Heart left ventricle (tissue), 16 donors: ENCODE data around the gene C2orf76. TPM values are rescaled to one million over a fixed set of nuclear protein-coding genes. Genes with fewer than 3 reads are reported as not detected.

Source experiments
- ATAC-seq, 4 donors: fragments of 200-7000 bp; cut with Tn5 transposase; one replicate each; pipeline ENCODE4 v1.9.1; 2020 to 2022; ENCODE audit warnings: moderate library complexity in 4 of 4, mild to moderate bottlenecking in 3 of 4, moderate number of reproducible peaks in 1 of 4
- DNase-seq, 5 donors: peaks; one replicate each; pipeline ENCODE4 v3.0.0-alpha.2; 2020
- H3K27ac ChIP-seq, 12 donors: fragments of 200-600 bp; sonication (generic) in 4 of 12; one replicate each; pipeline versions ENCODE4 v1.5.0 to v1.8.0; 2016 to 2022; ENCODE audit warnings: mild to moderate bottlenecking in 2 of 12
- H3K27me3 ChIP-seq, 9 donors: fragments of 200-600 bp; sonication (generic) in 2 of 9; one replicate each; pipeline versions ENCODE4 v1.5.1 to v1.8.0; 2016 to 2022; ENCODE audit warnings: mild to moderate bottlenecking in 3 of 9
- H3K36me3 ChIP-seq, 9 donors: fragments of 200-600 bp; sonication (generic) in 2 of 9; one replicate each; pipeline versions ENCODE4 v1.5.0 to v1.8.0; 2018 to 2022; ENCODE audit warnings: mild to moderate bottlenecking in 2 of 9
- H3K4me1 ChIP-seq, 12 donors: fragments of 200-600 bp; sonication (generic) in 4 of 12; one replicate each; pipeline versions ENCODE4 v1.5.0 to v1.8.0; 2016 to 2022; ENCODE audit warnings: mild to moderate bottlenecking in 3 of 12
- H3K4me3 ChIP-seq, 12 donors: fragments of 200-600 bp; sonication (generic) in 4 of 12; one replicate each; pipeline versions ENCODE4 v1.5.0 to v1.8.0; 2017 to 2022; ENCODE audit warnings: mild to moderate bottlenecking in 9 of 12, moderate library complexity in 4 of 12
- H3K9me3 ChIP-seq, 12 donors: fragments of 200-600 bp; sonication (generic) in 4 of 12; one replicate each; pipeline versions ENCODE4 v1.5.0 to v1.8.0; 2016 to 2022; ENCODE audit warnings: mild to moderate bottlenecking in 1 of 12
- CTCF ChIP-seq, 12 donors: fragments of 200-600 bp; sonication (generic) in 4 of 12; IDR thresholded peaks; one replicate each; pipeline versions ENCODE4 v1.5.0 to v1.8.0; 2018 to 2022; ENCODE audit warnings: antibody characterized with exemption in 12 of 12, mild to moderate bottlenecking in 5 of 12
- POLR2A ChIP-seq, 2 donors: fragments of 450-650 bp; IDR thresholded peaks; one replicate each; pipeline ENCODE4 v1.6.1; 2017; ENCODE audit warnings: antibody characterized with exemption in 2 of 2, mild to moderate bottlenecking in 2 of 2, moderate library complexity in 2 of 2
- WGBS, 4 donors: extraction: QIAGEN DNeasy Blood & Tissue Kit in 2 of 4; methylation state at CpG; one replicate each; pipeline versions ENCODE4 v1.1.5 to v1.1.7; 2013 to 2018; 5-methylcytosine and 5-hydroxymethylcytosine counted together
- intact Hi-C, 10 donors: fragments of 100-400 bp; cut with DNase I; formaldehyde crosslinking; loops; one replicate each; pipeline versions ENCODE4 v1.11.1 to v1.14.2; 2022
- polyA plus RNA-seq, 2 donors: library from polyadenylated mRNA; stranded (reverse); fragments of 200-250 nt; gene quantifications; one replicate each; pipeline ENCODE4 v1.2.3, GENCODE V29; 2013
- total RNA-seq, 9 donors: library from RNA; depleted of rRNA in 2 of 9; stranded (reverse); fragments of >200 nt in 2 of 9; fragmentation: NEBNext Ultra II Directional in 3 of 9; extraction: Animal tissue kit (Norgen Biotek cat#: 25700) in 3 of 9; gene quantifications; one replicate each; pipeline versions ENCODE4 v1.1.0 to v1.2.4, GENCODE V29; 2016 to 2023
- donor health status: ischemic (EF 13 %, LVEDD 7.1; RV severe dilation, severe dysfunction).
- donor health status: healthy with polysubstance abuse.
- donor health status: DM: no; HTN: yes; CAD: no.
- donor health status: DM: no; HTN: no; CAD: no.
- donor health status: ischemic (EF 25% LVEDD 6.9; RV normal size, moderate dysfunction).
- donor health status: ischemic (EF 25% LVEDD 5.7; RV mildly dilated, moderate dysfunction).
- donor health status: healthy.
- donor health status: DM: yes; HTN: yes; CAD: no.
- donor health status: ischemic (EF 35%, LVEDD 5.7; RV mildly dilated, moderate dysfunction).
- donor health status: nonischemic (EF 11% LVEDD 7.7; RV severe dilation, severe dysfunction).
- donor health status: DM: yes; HTN: yes; CAD: no.
- donor health status: PGD.
- donor health status: ischemic (EF 29% LVEDD 5.4; RV normal size, mild dysfunction).
- donor health status: nonischemic (EF 23%, LVEDD 6.1; RV moderate dilation, normal function).

The C2orf76 gene
- total and polyA plus RNA-seq, 11 donors, result 1.7 to 13.8 (median 9.0) TPM

- no peak for DNase-seq
- no peak for TF ChIP-seq CTCF (IDR thresholded peaks at IDR 0.05)
- TF ChIP-seq POLR2A (IDR thresholded peaks at IDR 0.05), result no peak
- ATAC-seq, result peak in 3 of 4 donors; percentile 44 to 53 (median 47)
- Histone ChIP-seq H3K36me3 (peaks cover 0 to 4% (median 0%) of the 10 kb centered on the region in 9 donors), H3K4me1 (peaks cover 0 to 24% (median 6%) of the 10 kb centered on the region in 12 donors), H3K9me3 (no peaks in the 10 kb centered on the region), H3K27me3 (no peaks in the 10 kb centered on the region), H3K27ac (peak overlapping the region; percentile 37 to 85 (median 72)), H3K4me3 (peak overlapping the region in 8 of 12 donors; percentile 12 to 48 (median 33))
- 56 to 64% (median 60%) methylated on average over 12 of the region's 12 CpGs for WGBS, 4 donors
- intact Hi-C loops, result loop anchor here in 1 of 10 donors (5.0 kb wide), 2 partner anchors 83 to 172 kb away; partner anchors contain the start of gene STEAP3
Observed at GRCh38 chr2:119305497-119306195, 61.0 kb downstream of the C2orf76 start.

- 51 to 67% (median 65%) methylated on average over 2 of the region's 2 CpGs for WGBS, 4 donors
- Histone ChIP-seq H3K27ac (peak overlapping the region in 5 of 12 donors; percentile 71 to 85 (median 76)), H3K4me1 (peaks cover 0 to 24% (median 6%) of the 10 kb centered on the region in 12 donors), H3K36me3 (peaks cover 0 to 4% (median 0%) of the 10 kb centered on the region in 9 donors), H3K27me3 (no peaks in the 10 kb centered on the region), H3K4me3 (no peak overlapping the region), H3K9me3 (no peaks in the 10 kb centered on the region)
- TF ChIP-seq POLR2A (IDR thresholded peaks at IDR 0.05) (no peak), CTCF (IDR thresholded peaks at IDR 0.05) (no peak)
- ATAC-seq (peak in 2 of 4 donors; percentile 44 to 62), DNase-seq (no peak)
- intact Hi-C loops, result loop anchor here in 1 of 10 donors (5.0 kb wide), 2 partner anchors 83 to 172 kb away; partner anchors contain the start of gene STEAP3
Observed at GRCh38 chr2:119304847-119305246, 61.8 kb downstream of the C2orf76 start.

- ATAC-seq, result no peak
- Histone ChIP-seq H3K27me3 (no peaks in the 10 kb centered on the region), H3K27ac (peak overlapping the region in 1 of 12 donors; percentile 50), H3K4me1 (peaks cover 0 to 17% (median 5%) of the 10 kb centered on the region in 12 donors), H3K9me3 (no peaks in the 10 kb centered on the region), H3K4me3 (no peak overlapping the region), H3K36me3 (peaks cover 0 to 4% (median 0%) of the 10 kb centered on the region in 9 donors)
- intact Hi-C loops, result no loop called here
- DNase-seq, result no peak
- TF ChIP-seq POLR2A (IDR thresholded peaks at IDR 0.05) (no peak), CTCF (IDR thresholded peaks at IDR 0.05) (no peak)
- WGBS, 4 donors, result 80 to 97% (median 92%) methylated on average over 6 of the region's 6 CpGs
Observed at GRCh38 chr2:119301413-119301812, 65.2 kb downstream of the C2orf76 start.

- DNase-seq, result no peak
- peaks cover 0 to 15% (median 5%) of the 10 kb centered on the region in 12 donors for H3K4me1 ChIP-seq
- H3K27me3 ChIP-seq, result no peaks in the 10 kb centered on the region
- TF ChIP-seq POLR2A (IDR thresholded peaks at IDR 0.05) (no peak), CTCF (IDR thresholded peaks at IDR 0.05) (no peak)
- intact Hi-C loops, result loop anchor here in 3 of 10 donors (10.0 kb wide), 3 partner anchors 179 to 411 kb away; no protein-coding TSS in a partner anchor
- H3K27ac ChIP-seq, result no peak overlapping the region
- no peak for ATAC-seq
- no peaks in the 10 kb centered on the region for H3K36me3 ChIP-seq
- H3K9me3 ChIP-seq, result no peaks in the 10 kb centered on the region
- no peak overlapping the region for H3K4me3 ChIP-seq
- WGBS, 4 donors, result 92 to 95% (median 93%) methylated on average over 10 of the region's 10 CpGs
Observed at GRCh38 chr2:119295688-119296375, 70.8 kb downstream of the C2orf76 start.
